Dedifferentiated amniotic fluid mesenchymal stem cell (primary cell): ENCODE data around the gene SYNJ2.

Experiments
- DNase-seq: peaks from one replicate; pipeline ENCODE4 v3.0.0-alpha.2; 2016; ENCODE audit errors: extremely low spot score

Gene SYNJ2

DNA sequence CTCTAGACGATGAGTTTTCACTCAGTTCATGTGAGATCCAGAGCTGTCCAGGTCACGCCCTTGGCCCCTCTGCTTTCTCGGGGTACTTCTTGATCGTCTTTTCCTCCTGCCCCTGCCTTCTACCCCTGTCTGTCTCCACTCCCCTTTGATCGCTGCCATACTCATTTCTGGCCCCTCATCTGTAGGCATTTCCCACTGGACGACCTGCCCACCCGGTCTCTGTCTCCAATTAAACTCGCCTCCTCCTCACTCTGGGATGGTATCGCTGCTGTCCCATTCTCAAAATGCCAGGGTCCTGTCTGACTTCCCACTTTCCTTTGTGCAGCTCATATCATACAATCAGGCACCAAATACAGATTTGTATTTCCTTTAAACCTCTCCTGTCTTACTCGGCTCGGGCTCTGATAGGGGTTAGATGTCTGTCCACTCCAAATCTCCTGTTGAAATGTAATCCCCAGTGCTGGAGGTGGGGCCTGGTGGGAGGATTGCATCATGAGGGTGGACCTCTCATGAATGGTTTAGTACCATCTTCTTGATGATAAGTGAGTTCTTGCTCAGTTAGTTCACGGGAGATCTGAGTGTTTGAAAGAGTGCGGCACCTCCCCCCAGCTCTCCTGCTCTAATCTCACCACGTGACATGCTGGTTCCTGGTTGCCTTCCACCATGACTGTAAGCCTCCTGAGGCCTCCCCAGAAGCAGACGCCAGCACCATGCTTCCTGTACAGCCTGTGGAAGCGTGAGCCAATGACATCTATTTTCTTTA, 3.5 kb upstream of the SYNJ2 start:
- DNase-seq: no peak

DNA sequence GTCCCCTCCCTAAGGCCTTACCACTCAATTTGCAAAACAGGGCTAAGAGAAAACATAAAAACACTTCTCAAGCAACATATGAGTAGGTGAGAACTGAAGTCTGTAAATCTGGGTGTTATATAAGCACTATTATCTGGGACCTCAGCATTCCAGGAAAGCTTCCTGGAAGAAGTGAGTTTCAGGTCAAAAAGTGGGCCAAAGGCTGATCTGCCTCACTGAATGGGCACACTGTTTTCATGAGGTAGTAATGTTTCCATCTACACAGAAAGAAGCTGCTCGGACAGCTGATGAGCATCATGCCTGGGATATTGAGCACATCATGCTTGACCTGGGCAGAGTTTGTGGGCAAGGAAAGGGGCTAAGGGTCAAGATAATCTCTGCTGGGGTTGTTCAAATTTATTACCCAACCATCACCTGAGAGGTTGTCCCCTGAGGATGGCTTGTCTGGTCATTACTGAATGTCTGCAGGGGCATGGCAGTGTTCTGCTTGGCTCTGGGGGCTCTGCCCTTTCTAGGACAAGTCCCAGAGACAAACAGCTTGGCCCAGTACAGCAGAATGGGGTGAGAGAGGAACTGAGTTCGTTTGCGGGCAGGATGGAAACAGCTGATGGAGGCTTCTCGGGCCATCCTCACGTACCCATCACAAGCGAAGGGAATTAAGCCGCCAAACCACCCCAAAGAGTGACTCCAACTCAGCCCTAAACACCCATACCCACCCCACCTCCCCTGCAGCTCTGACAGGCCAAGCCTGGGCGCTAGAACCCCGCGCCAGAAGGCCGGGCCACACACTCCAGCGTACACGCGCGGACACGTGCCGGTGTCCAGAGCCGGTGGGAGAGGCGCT, 1.2 kb upstream of the SYNJ2 start:
- no peak for DNase-seq

DNA sequence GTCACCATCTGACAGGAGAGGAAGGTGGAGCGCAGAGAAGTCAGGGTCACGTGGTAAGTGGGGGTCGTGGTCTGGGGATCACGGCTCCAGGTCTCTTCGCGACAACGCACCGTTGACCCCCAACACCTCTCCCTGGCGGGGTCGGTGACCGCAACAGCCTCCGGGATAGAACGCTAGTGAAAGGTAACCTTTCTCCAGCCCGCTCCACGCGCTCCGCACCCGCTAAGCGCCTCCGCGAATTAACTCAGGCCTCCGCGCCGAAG, 600 bp upstream of the SYNJ2 start:
- DNase-seq: no peak

DNA sequence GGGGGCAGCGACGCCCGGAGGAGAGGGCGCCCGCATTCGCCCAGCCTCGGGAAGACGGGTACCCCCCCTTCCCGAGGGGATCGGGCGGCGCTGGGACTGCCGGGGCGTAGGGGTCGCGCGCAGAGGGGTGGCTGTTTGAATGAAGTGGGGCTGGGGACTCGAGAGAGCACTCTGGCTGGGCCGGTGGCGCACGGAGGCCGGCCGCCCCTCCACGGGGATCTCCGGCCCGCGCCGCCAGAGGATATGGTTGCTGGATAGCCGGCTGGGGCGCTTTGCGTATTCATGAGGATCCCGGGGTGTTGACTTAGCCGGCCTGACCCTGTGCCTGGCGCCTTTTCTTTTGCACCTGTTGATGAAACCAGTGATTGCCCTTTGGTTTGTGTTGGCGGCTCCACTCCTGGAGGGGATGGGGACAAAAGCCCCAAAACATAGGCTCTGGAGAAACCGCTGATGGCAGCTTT, 469 bp downstream of the SYNJ2 start:
- DNase-seq: no peak

DNA sequence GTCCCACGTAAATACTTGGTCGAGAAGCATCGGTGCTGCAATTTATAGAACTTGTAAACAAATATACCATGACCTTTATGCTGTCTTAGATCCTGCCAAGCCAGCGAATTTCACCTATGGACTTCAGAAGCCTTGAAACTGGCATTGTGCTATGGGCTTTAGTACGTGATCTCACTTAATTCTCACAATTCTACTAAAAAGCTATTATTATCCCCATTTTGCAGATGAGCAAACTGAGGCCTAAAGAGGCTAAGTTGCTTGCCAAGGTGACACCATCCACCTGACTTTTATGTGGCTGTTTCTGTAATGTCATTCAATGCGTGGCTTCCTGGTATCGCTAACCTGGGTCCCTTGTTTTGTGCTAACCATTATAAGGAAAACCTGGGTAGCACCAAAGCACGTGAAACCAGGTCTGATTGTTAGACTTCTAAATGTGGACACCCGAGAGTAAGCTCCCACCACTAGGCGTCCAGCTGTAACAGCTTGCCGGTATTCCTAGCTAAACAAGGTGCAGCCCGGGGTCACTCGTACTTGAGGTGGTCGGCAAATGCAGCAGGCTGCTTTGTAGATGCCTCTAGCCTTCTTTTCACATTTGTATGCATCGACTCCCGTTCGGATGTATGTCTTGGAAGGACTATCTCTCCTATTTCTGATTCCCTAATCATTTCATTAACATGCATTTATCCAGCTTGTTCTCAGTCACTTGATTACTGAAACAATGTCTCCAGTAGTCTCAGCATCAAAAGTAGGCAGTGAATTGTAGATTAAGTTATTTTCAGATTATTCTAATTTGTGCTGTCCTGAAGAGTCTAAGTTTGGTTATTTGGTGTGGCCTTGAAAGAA, 1.1 kb downstream of the SYNJ2 start:
- DNase-seq: peak; percentile 51

DNA sequence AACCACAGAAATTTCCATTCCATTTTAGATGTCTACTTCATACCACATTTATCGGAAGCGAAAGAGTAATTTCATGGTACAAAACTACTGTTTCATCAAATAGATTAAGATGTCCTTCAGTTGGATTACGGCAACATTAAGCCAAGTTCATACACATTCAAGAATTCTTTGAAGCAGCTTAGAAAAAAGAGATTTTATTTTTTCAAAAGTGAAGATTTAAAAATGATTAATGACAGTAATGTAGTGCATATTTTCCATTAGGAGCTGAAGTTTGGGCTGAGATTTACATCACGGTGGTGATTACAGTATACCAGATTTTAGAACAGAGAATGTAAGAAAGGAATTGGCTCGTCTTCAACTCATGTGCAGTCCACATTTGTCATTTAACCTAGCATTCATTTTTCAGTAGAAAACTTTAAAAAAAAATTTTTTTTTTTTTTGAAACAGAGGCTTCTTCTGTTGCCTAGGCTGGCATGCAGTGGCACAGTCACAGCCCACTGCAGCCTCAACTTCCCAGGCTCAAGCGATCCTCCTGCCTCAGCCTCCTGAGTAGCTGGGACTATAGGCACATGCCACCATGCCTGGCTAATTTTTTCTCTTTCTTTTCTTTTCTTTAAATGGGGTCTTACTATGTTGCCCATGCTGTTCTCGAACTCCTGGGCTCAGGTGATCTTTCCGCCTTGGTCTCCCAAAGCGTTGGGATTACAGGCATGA, 1.9 kb downstream of the SYNJ2 start:
- DNase-seq: no peak

DNA sequence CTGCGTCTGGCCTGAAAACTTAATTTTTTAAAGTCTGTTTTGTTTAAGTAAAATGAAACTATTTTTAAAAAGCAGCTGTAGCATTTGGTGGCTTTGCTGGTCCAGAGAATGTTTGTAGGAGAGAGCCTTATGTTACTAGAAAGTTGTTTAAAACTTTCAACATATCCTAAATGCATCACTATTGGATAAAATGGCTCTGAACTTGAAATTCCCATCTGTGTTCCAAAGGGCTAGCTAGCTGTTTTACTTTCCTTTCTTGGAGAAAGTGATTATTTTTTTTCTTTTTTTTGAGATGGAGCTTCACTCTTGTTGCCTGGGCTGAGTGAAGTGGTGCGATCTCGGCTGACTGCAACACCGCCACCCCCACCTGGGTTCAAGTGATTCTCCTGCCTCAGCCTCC, 2.5 kb downstream of the SYNJ2 start:
- no peak for DNase-seq

DNA sequence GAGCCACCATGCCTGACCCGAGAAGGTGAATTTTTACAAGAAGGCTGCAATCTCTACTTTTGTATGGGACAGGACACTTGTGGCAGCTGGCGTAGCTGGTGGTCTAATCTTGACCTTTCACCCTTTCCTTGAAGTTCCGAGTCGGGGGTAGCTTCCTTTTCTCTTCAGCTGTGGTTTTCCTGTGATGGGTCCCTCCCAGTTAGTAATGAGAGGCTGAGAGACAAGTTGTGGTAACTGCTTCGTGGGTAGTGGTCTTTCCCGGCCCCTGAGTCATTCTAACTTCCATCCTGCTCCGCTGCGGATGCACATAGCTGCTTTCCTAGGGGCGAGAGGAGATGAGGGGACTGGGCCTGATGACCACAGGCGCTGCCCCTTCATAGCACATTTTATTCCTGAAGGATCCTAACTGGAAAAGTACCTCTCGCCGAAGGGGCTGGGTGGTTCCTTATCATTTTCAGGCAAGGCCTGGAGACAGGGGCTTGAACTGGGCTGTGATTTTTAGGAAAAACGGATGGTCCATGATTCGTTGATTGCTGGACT, 3.1 kb downstream of the SYNJ2 start:
- DNase-seq: no peak

DNA sequence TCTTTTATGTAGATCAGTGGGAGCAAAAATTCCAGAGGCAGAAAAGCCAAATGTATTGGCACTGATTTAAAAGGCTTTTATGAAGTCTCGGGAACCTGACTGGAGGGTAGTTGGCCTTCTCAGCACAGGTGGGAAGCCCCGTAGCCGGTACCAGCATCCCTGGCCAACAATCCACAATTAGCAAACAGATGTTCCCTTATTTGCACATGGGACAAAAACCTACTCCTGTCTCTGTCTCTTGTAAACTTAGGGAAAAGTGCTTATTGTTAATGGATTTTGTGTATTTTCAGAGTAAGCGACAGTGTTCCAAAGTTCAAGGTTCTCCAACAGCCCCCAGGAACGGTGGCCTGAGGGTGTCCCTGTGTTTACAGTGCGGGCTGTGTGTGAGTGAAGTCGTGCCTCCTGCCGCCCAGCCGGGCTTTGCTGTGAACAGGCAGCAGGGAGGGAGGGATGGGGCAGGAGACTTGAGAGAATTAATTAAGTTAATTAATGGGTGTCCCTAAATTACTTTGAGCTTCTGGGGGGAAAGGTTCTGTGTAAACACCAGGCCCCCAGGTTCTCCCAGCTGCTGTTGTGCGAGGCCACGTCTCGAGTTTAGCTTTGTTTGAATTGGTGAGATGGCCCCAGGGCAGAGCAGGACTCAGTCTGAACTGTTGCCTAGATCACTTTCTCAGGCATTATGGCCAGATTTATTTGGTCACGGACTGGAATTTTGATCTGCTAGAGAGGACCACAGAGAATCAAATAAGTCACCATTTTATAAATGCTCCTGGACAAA, 3.9 kb downstream of the SYNJ2 start:
- DNase-seq: no peak

DNA sequence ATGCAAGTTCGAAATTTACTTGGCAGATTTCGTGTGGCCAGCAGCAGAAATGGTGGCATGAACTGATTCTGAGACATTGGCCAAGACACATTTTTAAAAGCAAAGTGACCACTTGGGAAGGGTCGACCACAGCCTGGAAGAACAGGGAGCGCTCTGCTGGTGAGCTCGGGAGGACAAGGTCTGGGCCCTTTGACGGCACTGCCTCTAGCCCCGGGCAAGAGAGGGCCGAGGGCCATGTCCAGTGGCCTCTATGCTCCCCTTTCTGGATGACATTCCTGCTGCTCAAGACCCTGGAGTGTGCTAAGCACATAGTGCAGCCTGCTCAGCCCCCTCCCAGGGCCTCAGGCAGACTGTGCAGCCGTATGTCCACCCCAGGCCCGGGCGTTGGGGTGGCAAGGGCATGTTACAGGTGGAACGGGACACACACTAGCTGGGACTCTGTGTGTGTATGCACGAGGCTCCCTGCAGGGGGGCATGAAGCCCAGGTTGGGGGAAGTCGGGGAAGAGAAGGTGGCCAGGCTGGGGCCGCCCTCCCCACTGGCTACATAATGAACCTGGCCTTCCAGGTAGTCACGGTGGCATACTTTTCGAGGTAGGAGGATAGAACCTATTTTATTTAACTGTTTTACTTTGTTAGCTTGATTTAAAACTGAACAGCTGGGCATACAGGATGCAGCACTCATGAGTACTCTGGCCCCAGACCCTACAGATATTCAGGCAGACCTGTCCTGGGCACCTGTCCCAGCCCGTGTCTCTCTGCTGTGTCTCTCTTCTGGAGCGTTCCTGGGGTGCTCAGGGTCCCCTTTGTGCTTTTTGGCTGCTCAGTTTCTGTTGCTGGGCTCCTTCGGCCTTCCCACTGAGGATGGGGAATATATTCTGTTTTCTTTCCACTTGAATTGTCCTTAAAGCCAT, 6.4 kb downstream of the SYNJ2 start:
- DNase-seq: no peak

DNA sequence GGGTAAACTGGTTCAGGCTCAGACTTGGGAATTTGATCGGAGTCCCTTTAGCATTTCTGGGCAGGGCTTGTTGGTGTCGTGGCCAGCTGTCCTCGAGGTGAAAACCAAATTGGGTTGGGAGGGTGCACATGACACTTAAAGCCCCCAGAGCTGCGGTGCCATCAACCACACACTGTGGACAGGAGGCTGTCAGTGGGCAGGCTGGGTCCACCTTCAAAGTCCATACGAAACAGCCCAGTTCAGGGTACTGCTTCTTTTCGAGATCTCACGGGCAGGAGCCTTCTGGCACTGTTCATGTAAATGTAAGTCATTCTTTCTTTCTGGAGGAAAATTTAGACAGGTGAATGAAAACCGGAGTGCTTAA, 7.0 kb downstream of the SYNJ2 start:
- DNase-seq: no peak

DNA sequence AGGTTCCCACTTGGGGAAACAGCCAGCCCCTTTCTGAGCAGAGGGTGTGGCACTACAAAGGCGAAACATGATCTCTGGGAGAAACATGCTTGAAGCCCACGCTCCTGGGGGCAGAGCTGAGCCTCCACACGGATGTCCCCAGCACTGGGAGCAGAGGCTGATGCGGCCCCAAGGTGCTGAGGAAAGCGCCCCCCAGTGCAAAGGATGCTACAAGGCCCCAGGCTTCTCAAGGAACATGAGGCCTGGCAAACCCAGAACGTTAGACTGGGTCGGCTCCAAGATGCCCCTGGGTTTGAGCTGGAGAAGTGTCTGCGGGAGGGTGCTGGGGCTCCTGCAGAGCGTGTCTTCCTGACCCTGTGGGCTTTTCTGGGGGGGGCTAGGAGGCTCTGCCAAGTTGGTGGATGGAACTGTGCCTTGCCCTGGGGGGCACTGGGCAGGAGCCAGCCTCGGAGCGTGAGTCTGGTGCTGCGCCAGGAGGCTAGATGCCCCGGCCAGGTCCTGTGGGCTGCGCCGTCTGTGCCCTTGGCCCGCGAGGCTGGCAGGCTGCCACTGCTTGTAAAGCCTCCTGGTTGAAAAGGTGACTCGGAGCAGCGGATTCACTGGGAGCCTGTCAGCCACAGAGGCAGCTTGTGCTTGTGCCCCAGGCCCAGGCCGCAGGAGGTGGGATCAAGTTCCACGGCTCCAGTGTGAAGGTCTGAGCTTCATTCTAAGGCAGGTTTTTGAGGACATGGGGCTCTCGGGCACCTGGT, 8.1 kb downstream of the SYNJ2 start:
- no peak for DNase-seq

DNA sequence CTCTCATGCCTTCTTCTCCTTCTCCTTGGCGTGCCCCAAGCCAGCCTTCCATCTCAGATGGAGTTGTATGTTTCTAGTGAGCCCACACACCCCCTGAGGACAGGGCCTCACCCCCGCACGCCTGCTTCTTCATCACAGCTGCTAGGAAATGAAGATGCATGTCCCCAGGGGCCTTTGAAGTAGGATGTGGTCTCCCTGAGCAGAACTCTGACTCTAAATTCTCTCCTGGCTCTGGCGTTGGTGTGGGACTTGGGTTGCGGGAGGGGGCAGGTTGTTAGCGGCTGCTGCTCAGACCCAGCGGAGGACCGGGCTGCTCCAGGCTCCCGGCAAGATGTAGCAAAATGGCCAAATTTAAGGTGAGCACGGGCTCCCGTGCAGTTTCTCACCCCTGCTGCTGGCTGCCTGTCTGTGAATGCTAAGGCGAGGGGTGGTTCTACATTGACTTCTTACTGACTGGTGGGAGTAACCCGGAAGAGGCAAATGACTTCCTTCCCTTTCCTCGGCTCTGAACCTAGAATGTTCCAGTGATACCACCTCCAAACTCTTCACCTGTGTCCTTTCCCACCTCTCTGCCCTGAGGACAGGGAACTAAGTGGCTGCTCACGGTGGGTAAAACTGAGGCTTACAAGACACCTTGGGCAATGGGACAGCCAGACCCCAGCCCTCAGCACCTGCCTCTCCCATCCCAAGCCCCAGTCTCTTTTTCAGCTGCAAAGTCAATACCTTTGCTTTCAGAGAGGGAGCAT, 8.8 kb downstream of the SYNJ2 start:
- no peak for DNase-seq

DNA sequence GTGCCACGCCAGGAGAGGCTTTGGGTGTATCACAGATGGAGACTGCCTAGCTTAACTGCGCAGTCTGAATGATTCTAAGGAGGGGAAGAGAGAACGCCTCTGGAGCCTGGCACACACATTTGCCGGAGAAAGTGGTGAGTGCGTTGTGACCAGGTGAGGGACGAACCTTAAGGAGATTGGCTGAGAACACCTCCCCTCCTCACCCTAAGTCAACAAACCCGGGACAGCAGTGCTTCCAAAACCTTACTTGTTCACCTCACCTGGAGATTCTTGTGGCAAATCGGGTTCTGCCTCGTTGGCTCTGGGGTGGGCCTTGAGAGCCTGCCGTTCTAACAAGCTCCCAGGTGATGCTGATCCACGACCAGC, 9.4 kb downstream of the SYNJ2 start:
- no peak for DNase-seq

DNA sequence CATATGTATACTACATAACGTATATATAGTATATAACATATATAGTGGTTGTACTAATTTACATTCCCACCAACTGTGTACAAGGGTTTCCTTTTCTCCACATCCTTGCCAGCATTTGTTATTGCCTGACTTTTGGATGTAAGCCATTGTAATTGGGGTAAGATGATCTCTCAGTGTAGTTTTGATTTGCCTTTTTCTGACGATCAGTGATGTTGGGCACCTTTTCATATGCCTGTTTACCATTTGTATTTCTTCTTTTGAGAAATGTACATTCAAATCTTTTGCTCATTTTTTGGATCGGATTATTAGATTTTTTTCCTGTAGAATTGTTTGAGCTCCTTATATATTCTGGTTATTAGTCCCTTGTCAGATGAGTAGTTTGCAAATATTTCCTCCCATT, 11.4 kb downstream of the SYNJ2 start:
- DNase-seq: no peak

DNA sequence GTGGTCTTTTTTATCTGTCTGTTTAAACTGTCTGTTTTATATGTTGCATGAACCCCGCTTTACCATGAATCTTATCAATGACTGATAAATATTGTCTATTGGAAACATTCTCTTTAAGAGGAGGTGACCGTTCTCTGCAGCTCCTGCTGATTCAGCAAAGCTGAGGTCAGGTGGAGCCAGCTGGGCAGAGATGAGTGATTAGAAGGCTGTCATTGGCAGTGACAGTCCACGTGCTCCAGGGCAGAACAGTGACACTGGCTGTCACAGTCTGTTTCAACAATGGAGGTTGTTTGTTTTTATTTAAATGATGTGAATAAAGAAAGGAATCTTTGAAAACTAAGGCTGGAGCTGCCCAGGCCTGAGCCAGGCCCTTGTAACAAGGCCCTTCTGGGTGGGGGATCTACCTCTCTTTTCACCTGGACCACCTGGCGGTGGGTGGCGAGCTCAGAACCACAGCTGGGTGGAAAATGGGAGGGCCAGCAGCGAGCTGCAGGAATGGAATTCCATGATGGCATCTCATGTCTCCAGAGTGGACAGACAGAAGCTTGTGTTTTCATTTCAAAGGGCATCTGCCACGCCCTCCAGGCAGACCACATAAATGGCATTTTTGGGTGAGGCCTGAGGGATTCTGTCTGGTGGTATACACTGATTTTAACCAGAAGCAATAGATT, 12.6 kb downstream of the SYNJ2 start:
- DNase-seq: no peak

DNA sequence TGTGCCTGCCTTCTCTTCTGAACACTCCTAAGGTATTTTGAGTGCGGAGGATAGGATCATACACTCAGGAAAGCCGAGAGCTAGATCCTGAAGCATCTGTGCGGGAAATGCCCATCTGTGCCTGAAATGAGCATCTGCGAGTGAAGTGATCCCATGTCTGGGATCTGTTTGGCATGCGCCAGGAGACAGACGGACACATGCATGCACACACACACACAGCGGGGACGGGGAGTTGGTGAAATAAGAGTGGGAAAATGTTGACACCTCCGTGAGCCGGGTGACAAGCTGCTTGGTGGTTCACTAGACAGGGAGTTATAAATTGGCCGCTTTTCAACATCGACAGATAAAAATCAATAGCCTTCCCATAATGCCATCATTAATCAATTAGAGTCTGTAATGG, 13.8 kb downstream of the SYNJ2 start:
- no peak for DNase-seq

DNA sequence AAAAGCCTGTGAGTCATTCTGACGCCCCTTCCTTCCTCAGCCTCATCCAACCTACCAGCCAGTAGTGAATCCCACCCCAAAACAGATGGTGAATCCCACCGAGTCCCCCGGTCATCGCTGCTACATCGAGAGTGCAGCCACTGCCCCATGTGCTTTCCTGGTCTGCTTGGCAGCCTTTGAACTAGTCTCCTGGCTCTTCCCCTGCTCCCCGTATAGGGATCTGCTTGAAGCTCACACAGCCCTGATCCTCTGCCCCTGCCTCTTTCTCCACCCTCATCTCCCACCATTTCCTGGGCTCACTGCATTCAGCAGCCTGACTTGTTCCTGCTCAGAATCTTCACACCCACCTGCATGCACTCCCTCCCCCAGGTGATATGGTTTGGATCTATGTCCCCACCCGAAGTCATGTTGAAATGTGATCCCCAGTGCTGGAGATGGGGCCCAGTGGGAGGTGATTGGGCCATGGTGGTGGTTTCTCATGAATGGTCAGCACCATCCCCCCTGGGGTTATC, 14.6 kb downstream of the SYNJ2 start:
- DNase-seq: no peak
